ENCODE measurements around the gene SSBP3.

SSBP3 gene

DNA sequence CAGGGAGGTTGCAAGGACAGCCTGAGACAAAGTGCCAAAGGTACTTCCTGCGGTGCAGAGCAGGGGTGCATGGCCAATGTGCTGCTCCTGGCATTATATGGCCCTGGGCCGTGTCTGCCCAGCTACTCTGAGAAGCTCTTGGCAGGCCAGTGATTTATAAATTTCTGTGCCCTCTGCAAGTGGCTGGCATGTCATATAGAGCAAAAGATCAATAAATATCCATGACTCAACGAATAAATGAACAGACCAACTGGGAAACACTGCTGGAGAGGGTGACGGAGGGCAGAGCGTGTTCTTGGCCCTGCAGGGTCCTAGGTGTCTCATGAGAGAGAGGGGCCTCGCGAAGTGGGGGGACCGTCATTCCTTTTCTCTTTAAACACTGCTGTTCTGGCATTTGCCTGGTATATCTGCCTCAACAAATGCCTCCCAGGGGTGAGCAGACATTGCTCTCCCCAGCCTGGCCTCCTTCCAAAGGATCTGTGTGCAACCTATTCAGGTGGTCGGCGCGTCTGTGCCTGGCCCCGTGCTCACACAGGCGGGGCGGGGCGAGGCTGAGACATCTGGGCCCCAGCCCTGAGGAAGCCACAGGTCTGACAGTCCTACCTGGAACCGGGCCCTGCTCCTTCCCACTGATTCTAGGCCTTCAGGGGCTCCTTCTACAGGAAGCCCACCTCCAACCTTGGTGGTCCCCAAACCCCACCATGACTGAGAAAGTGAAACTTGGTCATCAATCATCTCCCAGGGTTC is 123.9 kb downstream of the SSBP3 start:
- no peak for DNase-seq (ENCODE audit: low read depth)

GRCh38 chr1:54280651-54281050 is 125.5 kb downstream of the SSBP3 start:
- DNase-seq (ENCODE audit: low read depth), result no peak

- DNase-seq (ENCODE audit: low read depth), result no peak
Measured at GRCh38 chr1:54279457-54279856, 126.7 kb downstream of the SSBP3 start.

GRCh38 chr1:54278941-54279422 is 127.2 kb downstream of the SSBP3 start:
- DNase-seq (ENCODE audit: low read depth), result no peak

DNA sequence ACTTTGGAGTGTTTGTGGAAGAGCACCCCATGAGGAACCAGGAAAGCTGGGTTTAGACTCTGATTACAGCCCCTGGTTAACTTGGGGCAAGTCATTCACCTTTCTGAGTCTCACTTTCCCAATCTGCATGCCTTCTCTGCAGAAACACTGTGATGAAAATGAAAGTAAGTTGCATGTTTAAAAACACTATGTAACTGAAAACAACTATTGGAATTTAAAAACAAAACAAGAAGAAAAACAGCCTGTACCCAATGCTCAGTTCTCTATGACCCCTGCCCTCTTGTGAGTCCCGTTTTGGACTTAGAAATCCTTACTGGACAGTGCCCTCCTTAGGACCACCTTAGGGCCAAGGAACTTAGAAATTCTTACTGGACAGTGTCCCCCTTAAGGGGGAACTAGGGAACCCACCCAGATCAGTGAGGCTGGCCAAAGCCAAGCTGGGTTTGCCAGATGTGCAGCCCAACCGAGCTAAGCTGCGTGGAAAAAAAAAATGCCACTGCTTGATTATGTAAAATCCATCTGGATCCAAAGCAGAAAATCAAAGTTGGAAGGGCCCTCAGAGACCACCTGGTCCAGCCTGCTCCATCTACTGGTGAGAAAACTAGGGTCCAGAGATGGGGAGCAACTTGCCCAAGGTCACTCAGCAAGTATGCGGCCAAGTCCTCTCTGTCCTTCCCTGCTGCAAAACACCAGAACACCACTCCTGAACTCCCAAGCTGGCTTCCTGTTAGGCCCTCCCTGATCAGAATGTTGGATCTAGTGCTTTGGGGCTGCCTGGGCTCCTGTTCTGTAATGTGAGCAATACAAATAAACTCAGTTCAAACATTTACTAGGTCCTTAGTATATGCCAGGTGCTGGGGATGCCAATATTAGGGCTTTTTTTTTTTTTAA is 128.5 kb downstream of the SSBP3 start:
- no peak for DNase-seq (ENCODE audit: low read depth)

- DNase-seq (ENCODE audit: low read depth), result no peak
Measured at GRCh38 chr1:54276617-54277450, 129.4 kb downstream of the SSBP3 start.

- DNase-seq (ENCODE audit: low read depth), result no peak
Measured at GRCh38 chr1:54275349-54275748, 130.8 kb downstream of the SSBP3 start.

DNA sequence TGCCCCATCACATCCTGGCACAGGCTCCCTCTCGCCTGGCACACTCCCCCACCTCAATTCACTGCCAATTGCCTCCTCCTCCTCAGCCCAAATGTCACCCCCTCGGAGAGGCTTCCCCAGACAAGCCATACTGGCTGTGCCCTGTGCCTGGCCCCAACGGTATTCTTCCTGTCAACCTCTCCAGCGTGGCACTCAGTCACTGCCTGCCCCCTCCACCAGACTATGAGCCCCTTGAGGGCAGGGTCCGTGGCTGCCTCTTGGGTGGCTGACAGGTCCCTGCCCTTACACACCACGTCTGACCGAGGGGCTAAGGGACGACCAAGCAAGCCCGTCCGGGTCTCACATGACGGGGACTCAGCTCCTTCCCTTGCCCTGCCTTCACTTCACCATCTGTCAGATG is 131.3 kb downstream of the SSBP3 start:
- DNase-seq (ENCODE audit: low read depth), result no peak

- no peak for DNase-seq (ENCODE audit: low read depth)
Measured at GRCh38 chr1:54274448-54274847, 131.7 kb downstream of the SSBP3 start.

DNA sequence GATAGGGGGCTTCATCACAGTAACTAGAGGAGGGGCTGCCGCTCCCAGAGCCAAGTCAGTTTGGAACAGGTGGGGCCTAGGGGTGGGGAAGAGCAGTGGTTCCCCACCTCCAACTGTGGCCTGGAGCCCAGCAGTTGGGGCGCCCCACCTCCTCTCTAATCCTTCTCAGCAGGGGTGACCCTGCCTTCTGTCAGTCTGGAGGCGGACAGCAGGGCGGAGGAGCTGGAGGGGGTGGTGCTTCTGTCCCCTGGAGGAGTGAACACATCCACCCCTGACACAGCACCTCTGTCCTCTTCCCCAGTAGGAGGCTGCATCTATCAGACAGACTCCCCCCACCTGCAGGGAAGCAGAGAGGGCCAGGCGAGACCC is 132.4 kb downstream of the SSBP3 start:
- no peak for DNase-seq (ENCODE audit: low read depth)

- no peak for DNase-seq (ENCODE audit: low read depth)
Measured at GRCh38 chr1:54273092-54273794, 133.0 kb downstream of the SSBP3 start.

- DNase-seq (ENCODE audit: low read depth), result no peak
Measured at GRCh38 chr1:54272772-54273091, 133.5 kb downstream of the SSBP3 start.

DNA sequence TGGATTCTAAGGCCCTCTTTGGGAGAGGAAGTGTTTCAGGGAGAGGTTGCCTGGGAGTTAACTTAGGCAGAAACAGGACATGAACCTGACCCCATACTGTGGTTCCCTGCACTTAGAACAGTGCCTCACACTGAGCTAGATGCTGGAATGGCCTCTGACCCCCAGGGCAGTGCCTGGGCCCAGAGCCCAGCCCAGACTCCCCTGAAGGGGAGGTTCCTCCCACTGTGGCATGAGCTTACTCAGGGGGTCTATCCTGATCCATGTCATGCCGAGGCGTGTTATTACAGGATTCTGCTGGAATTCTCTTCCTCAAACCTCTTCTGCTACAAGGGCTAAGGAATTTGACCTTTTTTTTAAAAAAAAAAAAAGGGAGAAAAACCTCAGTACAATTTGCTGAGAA is 134.1 kb downstream of the SSBP3 start:
- DNase-seq (ENCODE audit: low read depth), result no peak

- DNase-seq (ENCODE audit: low read depth), result no peak
Measured at GRCh38 chr1:54271341-54271740, 134.9 kb downstream of the SSBP3 start.

DNA sequence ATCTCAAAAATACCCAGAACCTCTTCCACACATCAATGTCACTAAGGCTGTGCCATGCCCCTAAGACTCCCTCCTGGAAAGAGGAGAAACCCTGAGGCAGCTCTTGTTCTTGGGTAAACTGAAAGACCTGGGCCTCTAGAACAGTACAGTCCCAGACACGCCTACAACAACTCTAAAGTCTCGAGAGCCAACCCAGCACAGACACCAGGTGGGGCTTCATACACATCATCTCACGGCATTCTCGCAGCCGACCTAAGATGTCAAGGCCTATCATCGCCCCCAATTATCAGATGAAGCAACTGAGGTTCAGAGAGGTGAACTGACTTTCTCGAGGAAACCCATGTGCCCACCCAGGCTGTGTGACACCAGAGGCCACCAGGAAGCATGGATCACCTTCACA is 135.7 kb downstream of the SSBP3 start:
- DNase-seq (ENCODE audit: low read depth), result no peak

DNA sequence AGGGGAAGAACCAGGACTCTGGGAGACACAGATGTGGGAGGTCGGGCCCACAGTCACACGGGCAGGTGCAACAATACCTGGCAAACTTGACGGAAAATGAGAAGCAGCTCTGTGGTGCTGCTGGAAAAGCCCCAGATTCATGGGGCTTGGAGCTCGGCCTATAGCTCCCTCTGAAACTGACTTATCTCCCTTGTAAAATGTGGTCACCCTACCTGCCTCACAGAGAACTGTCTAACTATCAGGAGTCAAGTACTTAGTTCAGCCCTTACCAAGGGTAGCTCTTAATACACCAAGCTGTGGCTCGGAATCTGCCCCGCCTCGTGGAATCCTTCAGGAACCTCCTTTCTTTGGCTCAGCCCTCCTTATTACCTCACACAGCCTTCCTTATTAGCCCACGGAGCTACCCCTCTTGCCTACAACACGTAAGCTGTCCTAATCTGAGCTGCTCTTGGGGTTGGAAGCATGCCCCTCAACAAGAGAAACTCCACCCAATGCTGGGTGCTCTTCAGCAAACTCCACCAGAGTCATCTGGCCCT is 137.4 kb downstream of the SSBP3 start:
- DNase-seq (ENCODE audit: low read depth), result no peak

GRCh38 chr1:54267815-54268761 is 138.1 kb downstream of the SSBP3 start:
- no peak for DNase-seq (ENCODE audit: low read depth)

GRCh38 chr1:54266908-54267307 is 139.3 kb downstream of the SSBP3 start:
- DNase-seq (ENCODE audit: low read depth), result no peak

DNA sequence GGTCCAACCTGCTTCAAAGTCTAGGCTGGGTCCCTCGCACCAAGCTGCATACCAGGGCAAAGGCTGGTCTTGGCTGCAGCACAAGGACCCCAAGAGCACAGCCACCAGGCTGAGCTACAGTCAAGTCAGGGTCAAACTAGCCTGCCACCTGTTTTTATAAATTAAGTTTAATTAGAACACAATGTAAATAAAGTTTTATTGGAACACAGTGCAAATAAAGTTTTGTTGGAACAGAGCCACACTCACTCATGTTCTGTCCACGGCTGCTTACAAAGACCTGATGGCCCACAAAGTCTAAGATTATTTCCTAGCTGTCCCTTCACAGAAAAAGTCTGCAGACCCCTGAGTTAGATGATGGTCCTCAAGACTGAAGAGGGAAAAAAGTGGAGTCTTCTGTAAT is 140.0 kb downstream of the SSBP3 start:
- no peak for DNase-seq (ENCODE audit: low read depth)

- no peak for DNase-seq (ENCODE audit: low read depth)
Measured at GRCh38 chr1:54265659-54266058, 140.5 kb downstream of the SSBP3 start.
